NCI-H2107 treated with DMSO at 0.1 percent for 48 hours (cell line): ENCODE results near the gene CD79B.
"Not testable (repeated sequence)": the region's sequence is repeated elsewhere in the genome, so short reads cannot be mapped to it uniquely, and the experiment has no call there.

Source experiments
- DNase-seq: peaks from one replicate; lab custom pipeline; 2025; ENCODE audit not compliant: unreplicated experiment; lab: John Stamatoyannopoulos, UW

CD79B gene

GRCh38 chr17:63911657-63912100, 20.5 kb downstream of the CD79B start:
- no peak for DNase-seq

GRCh38 chr17:63911041-63911635, 21.0 kb downstream of the CD79B start, which contains the start of gene CSHL1:
CSHL1 (minus strand) TSS chr17:63911258; CDS start chr17:63911196, 62 bp downstream.
- DNase-seq: no peak

DNA sequence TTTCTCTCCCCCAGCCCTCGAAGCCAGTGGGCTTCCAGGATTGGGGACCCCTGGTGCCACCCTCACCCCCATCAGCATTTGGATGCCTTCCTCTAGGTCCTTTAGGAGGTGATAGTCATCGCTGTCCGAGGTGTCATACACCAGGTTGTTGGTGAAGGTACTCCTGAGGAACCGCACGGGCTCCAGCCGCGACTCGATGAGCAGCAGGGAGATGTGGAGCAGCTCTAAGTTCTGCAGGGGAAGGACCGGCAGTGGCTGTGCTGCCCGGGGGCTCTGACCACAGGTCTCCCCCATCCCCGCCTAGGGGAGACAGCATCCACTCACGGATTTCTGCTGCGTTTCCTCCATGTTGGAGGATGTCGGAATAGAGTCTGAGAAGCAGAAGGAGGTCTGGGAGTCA, 22.0 kb downstream of the CD79B start:
- DNase-seq: no peak

DNA sequence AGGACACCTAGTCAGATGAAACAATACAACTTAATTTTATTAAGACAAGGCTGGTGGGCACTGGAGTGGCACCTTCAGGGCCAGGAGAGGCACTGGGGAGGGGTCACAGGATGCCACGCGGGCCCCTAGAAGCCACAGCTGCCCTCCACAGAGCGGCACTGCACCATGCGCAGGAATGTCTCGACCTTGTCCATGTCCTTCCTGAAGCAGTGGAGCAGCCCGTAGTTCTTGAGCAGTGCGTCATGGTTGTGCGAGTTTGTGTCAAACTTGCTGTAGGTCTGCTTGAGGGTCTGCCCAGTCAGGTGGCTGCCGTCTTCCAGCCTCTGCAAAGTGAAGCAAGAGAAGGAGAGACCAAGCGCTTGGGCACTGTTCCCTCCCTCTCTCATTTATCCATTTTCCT, 22.5 kb downstream of the CD79B start:
- DNase-seq: not testable (repeated sequence)

GRCh38 chr17:63907161-63907778, 24.9 kb downstream of the CD79B start:
- not testable (repeated sequence) for DNase-seq

GRCh38 chr17:63904796-63905195, 27.3 kb downstream of the CD79B start:
- DNase-seq: not testable (repeated sequence)

DNA sequence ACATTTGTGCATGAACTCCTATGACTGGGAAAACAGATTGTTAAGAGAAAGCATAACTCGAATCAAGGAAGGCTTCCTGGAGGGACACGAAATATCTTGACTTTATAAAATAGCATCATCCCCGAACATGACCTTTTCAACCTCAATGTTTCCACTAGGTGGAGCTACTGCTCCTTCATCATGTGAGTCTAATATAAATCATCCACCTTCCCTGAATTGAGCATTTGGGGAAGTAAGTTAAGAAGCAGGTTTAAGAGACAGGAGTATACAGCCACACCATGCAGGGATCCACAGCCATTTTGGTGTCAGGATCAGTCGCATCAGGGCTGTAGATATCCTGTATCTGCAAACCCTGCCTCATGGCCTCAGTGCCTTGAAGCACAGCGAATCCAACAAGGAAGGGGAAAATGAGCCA, 28.3 kb downstream of the CD79B start:
- DNase-seq: not testable (repeated sequence)

- DNase-seq: not testable (repeated sequence)
Observed at GRCh38 chr17:63901971-63902370, 30.2 kb downstream of the CD79B start.

GRCh38 chr17:63898899-63899798, 33.0 kb downstream of the CD79B start:
- DNase-seq: not testable (repeated sequence)

DNA sequence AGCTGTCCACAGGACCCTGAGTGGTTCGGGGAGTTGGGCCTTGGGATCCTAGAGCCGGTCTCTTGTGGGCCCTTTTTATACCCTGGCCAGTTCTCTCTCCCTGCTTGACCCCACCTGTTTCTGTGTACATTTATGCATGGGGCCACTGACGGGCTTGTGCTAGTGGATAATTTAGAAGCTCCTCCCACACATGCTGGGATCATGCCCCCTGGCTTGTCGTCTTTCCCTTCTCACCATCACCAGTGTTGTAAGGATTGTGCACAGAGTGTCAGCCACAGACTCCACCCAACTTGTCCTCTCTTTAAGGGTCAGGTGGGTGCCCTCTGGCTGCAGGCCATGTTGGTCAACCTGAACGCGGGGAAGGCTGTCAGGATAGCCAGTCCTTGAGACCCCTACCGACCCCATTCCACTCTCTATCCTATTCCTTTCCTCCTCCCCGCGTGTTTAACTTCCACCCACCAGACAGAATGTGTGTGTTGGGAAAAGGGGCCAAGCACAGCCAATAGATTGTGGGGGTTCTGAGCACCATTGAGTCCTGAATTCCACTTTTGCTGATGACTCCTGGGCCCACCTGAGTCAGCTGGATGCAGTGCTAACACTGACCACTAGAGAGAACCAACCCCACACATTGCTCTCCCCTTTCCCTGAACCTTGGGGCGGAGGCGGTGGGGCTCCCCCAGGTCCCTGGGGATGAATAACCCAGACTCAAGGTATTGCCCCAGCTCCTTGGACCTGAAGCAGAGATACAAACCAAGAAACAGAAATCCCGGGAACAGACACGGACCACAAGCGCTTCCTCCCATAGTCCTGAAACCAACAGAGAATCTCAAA, 35.4 kb downstream of the CD79B start, which contains the start of gene CSH1:
Gene CSH1, minus strand, starts transcription at position 51 of the 831 bp plus-strand sequence. CDS start 63 bp downstream, outside the sequence.
- DNase-seq: not testable (repeated sequence)

DNA sequence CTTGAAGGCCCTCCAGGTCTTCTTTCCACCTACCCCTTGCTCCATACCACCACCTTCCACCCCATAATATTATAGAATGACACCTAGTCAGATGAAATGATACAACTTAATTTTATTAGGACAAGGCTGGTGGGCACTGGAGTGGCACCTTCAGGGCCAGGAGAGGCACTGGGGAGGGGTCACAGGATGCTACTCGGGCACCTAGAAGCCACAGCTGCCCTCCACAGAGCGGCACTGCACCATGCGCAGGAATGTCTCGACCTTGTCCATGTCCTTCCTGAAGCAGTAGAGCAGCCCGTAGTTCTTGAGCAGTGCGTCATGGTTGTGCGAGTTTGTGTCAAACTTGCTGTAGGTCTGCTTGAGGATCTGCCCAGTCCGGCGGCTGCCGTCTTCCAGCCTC, 37.3 kb downstream of the CD79B start:
- DNase-seq: not testable (repeated sequence)

- DNase-seq: not testable (repeated sequence)
Observed at GRCh38 chr17:63894021-63894420, 38.1 kb downstream of the CD79B start.

GRCh38 chr17:63892316-63893037, 39.7 kb downstream of the CD79B start:
- not testable (repeated sequence) for DNase-seq

GRCh38 chr17:63889026-63889848, 42.9 kb downstream of the CD79B start:
- not testable (repeated sequence) for DNase-seq

DNA sequence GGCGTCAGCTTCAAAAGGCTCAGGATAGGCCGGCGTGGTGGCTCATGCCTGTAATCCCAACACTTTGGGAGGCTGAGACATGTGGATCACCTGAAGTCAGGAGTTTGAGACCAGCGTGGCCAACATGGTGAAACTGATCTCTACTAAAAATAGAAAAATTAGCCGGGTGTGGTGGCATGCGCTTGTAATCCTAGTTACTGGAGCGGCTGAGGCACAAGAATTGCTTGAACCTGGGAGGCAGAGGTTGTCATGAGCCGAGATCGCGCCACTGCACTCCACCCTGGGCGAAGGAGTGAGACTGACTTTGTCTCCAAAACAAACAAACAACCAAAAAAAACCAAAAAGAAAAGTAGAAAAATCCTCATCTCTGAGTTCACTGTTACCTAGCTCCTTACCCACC, 47.0 kb downstream of the CD79B start:
- DNase-seq: not testable (repeated sequence)

DNA sequence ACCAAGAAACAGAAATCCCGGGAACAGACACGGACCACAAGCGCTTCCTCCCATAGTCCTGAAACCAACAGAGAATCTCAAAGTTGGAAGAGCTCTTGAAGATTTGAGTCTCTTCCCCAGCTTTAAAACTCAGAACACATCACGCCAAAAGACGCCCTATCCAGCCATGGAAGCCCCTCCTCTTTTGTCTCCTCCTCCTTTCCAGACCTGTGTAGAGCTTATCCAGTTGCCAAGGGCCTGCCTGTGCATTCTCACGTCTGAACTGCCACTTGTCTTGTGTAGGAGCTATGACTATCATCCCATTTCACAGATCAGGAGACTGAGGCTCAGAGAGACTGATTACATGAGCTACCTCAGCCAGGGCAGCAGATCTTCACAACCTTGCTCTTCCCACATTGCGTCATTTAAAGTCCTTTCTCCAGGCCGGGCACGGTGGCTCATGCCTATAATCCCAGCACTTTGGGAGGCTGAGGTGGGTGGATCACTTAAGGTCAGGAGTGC, 49.5 kb downstream of the CD79B start:
- not testable (repeated sequence) for DNase-seq

DNA sequence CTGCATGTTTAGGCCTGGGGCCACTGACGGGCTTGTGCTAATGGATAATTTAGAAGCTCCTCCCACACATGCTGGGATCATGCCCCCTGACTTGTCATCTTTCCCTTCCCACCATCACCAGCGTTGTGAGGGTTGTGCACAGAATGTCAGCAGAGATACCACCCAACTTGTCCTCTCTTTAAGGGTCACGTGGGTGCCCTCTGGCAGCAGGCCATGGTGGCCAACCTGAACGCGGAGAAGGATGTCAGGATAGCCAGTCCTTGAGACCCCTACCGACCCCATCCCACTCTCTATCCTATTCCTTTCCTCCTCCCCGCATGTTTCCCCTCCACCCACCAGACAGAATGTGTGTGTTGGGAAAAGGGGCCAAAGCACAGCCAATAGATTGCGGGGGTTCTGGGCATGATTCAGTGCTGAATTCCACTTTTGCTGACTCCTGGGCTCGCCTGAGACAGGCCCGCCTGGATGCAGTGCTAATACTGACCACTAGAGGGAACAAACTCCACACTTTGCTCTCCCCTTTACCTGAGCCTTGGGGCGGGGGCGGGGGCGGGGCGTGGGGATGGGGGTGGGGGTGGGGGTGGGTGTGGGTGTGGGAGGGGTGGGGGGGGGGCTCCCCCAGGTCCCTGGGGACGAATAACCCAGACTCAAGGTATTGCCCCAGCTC, 50.1 kb downstream of the CD79B start, which contains the start of gene GH2:
Gene GH2, minus strand, starts transcription at position 10 of the 667 bp plus-strand sequence. CDS start 143 bp downstream, outside the sequence.
- no peak for DNase-seq

DNA sequence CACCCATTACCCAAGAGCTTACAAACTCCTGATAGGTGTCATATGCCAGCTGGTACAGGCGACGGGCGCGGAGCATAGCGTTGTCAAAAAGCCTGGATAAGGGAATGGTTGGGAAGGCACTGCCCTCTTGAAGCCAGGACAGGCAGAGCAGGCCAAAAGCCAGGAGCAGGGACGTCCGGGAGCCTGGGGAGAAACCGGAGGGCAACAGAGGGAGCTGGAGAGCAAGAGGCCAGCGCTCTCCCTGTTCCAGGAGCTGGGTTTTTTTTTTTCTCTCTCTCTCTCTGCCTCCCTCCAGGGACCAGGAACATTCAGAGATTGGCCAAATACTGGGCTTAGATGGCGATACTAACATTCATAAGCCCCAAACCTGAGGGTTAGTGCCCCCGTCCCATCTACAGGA, 50.8 kb downstream of the CD79B start:
- not testable (repeated sequence) for DNase-seq
